A549 (cell line): ENCODE data around the gene CASTOR1.

Experiments
- CHD2 ChIP-seq: fragments of 150-350 bp; IDR thresholded peaks from 2 replicates; pipeline ENCODE4 v1.6.1; 2014; ENCODE audit warnings: low read length; ENCODE audit not compliant: partially characterized antibody
- EP300 ChIP-seq, 2 experiments: fragments of >200 bp; sonication (Bioruptor Twin); formaldehyde crosslinking; IDR thresholded peaks; 2 replicates in 1 of 2; 3 replicates in 1 of 2; pipeline ENCODE4 v1.6.1; 2016 to 2017
- JUNB ChIP-seq: fragments of >200 bp; sonication (Bioruptor Twin); formaldehyde crosslinking; IDR thresholded peaks from 2 replicates; pipeline ENCODE4 v1.6.1; 2016
- POLR2A ChIP-seq: IDR thresholded peaks from 2 replicates; pipeline ENCODE4 v1.6.1; 2012; ENCODE audit warnings: mild to moderate bottlenecking, low read length
- RAD21 ChIP-seq, 2 experiments: fragments of >200 bp in 1 of 2; sonication (Bioruptor Twin) in 1 of 2; formaldehyde crosslinking in 1 of 2; IDR thresholded peaks in 1 of 2; conservative IDR thresholded peaks in 1 of 2; 2 replicates in 1 of 2; 3 replicates in 1 of 2; pipeline ENCODE4 v1.6.1; 2012 to 2018; ENCODE audit warnings: inconsistent platforms in 1 of 2
- SMC3 ChIP-seq: fragments of >200 bp; sonication (Bioruptor Twin); formaldehyde crosslinking; IDR thresholded peaks from 3 replicates; pipeline ENCODE4 v1.6.1; 2018; ENCODE audit warnings: inconsistent platforms
- TF ChIP-seq, protein P1 (sequence below): fragments of >200 bp; sonication (Bioruptor Twin); formaldehyde crosslinking; IDR thresholded peaks from 3 replicates; pipeline ENCODE4 v1.5.1; 2016
- TF ChIP-seq, protein P2 (sequence below): fragments of 450-650 bp; IDR thresholded peaks from 2 replicates; pipeline ENCODE4 v1.6.1; 2014; ENCODE audit warnings: antibody characterized with exemption

DNA sequence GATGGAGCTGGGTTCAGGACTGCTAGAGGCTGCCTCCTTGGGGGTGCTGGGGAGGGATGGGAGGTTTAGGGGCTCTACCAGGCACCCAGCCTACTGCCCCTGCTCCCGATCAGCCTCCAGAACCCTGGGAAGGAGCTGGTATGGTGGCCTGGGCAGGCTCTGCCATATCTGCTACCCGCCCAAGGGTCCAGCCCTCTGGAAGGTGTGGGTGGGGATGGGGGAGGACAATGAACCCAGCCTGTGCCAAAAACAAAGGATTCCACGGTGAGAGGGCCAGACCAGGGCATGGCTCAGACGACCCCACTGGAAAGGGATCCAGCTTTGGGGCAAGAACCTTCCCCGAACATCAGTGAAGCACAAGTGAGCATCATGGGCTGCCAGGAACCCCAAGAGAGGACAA lies 3.0 kb downstream of the CASTOR1 start:
- TF ChIP-seq POLR2A, result no peak
- TF ChIP-seq, protein P1, sequence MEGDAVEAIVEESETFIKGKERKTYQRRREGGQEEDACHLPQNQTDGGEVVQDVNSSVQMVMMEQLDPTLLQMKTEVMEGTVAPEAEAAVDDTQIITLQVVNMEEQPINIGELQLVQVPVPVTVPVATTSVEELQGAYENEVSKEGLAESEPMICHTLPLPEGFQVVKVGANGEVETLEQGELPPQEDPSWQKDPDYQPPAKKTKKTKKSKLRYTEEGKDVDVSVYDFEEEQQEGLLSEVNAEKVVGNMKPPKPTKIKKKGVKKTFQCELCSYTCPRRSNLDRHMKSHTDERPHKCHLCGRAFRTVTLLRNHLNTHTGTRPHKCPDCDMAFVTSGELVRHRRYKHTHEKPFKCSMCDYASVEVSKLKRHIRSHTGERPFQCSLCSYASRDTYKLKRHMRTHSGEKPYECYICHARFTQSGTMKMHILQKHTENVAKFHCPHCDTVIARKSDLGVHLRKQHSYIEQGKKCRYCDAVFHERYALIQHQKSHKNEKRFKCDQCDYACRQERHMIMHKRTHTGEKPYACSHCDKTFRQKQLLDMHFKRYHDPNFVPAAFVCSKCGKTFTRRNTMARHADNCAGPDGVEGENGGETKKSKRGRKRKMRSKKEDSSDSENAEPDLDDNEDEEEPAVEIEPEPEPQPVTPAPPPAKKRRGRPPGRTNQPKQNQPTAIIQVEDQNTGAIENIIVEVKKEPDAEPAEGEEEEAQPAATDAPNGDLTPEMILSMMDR, result no peak
- TF ChIP-seq JUNB, result no peak
- TF ChIP-seq, protein P2, sequence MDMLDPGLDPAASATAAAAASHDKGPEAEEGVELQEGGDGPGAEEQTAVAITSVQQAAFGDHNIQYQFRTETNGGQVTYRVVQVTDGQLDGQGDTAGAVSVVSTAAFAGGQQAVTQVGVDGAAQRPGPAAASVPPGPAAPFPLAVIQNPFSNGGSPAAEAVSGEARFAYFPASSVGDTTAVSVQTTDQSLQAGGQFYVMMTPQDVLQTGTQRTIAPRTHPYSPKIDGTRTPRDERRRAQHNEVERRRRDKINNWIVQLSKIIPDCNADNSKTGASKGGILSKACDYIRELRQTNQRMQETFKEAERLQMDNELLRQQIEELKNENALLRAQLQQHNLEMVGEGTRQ, result no peak
- no peak for TF ChIP-seq EP300 (IDR thresholded peaks at IDR 0.05)
- TF ChIP-seq SMC3, result no peak
- TF ChIP-seq RAD21 (conservative IDR thresholded peaks at IDR 0.05 in 1 of 2, IDR thresholded peaks at IDR 0.05 in 1 of 2), result no peak
- no peak for TF ChIP-seq CHD2
